Measurements from ENCODE around the gene PET100.

- no peak for TF ChIP-seq BCLAF1 (IDR thresholded peaks at IDR 0.05)
- no peak for TF ChIP-seq CTCF (IDR thresholded peaks at IDR 0.05 in 2 of 3, conservative IDR thresholded peaks at IDR 0.05 in 1 of 3; ENCODE audit: control insufficient read depth in 2 of 3, extremely low read depth in 1 of 3, insufficient read depth in 1 of 3, low read depth in 3 of 3, low read length in 3 of 3)
- TF ChIP-seq KDM1A (IDR thresholded peaks at IDR 0.05; ENCODE audit: borderline replicate concordance) = no peak
- TF ChIP-seq ATF3 (IDR thresholded peaks at IDR 0.05; ENCODE audit: borderline replicate concordance, extremely low read depth, low read depth, low read length) = no peak
- TF ChIP-seq SMC3 (IDR thresholded peaks at IDR 0.05; ENCODE audit: borderline replicate concordance, low read length) = no peak
- no peak for TF ChIP-seq MTA2 (IDR thresholded peaks at IDR 0.05; ENCODE audit: low read depth)
- TF ChIP-seq EZH2 (IDR thresholded peaks at IDR 0.05; ENCODE audit: borderline replicate concordance, control insufficient read depth, low read depth, low read length) = no peak
- no peak for TF ChIP-seq BACH1 (IDR thresholded peaks at IDR 0.05; ENCODE audit: borderline replicate concordance)
- TF ChIP-seq CBFB (IDR thresholded peaks at IDR 0.05; ENCODE audit: low read depth) = no peak
- no peak for TF ChIP-seq TARDBP (IDR thresholded peaks at IDR 0.05; ENCODE audit: borderline replicate concordance)
- no peak for TF ChIP-seq USF1 (IDR thresholded peaks at IDR 0.05; ENCODE audit: borderline replicate concordance, extremely low read length, insufficient read depth, low read depth, low read length)
- no peak for TF ChIP-seq CREM (IDR thresholded peaks at IDR 0.05; ENCODE audit: low read depth)
- TF ChIP-seq BRCA1 (IDR thresholded peaks at IDR 0.05; ENCODE audit: low read depth, low read length) = no peak
Observed at GRCh38 chr19:7648265-7649014, 18.8 kb downstream of the PET100 start.

Data from GM12878 (cell line).